Mucosa of stomach (tissue), 1 donor: ENCODE results near the gene BMERB1.
"Not testable (repeated sequence)": the region's sequence is repeated elsewhere in the genome, so short reads cannot be mapped to it uniquely, and the experiment has no call there.

Source experiments
- H3K27me3 ChIP-seq: one replicate; pipeline ENCODE4 v1.7.0; 2013; ENCODE audit warnings: mild to moderate bottlenecking, low read length; ENCODE audit not compliant: control insufficient read depth, insufficient read depth
- H3K36me3 ChIP-seq: one replicate; pipeline ENCODE4 v1.7.0; 2013; ENCODE audit warnings: low read length; ENCODE audit not compliant: control insufficient read depth, insufficient read depth
- H3K4me1 ChIP-seq: one replicate; pipeline ENCODE4 v1.7.0; 2013; ENCODE audit warnings: mild to moderate bottlenecking, low read length; ENCODE audit not compliant: control insufficient read depth, insufficient read depth
- H3K4me3 ChIP-seq: one replicate; pipeline ENCODE4 v1.7.0; 2013; ENCODE audit warnings: low read length
- H3K9ac ChIP-seq: one replicate; pipeline ENCODE4 v1.7.0; 2013; ENCODE audit warnings: mild to moderate bottlenecking, low read length, moderate library complexity
- H3K9me3 ChIP-seq: one replicate; pipeline ENCODE4 v1.7.0; 2013; ENCODE audit warnings: mild to moderate bottlenecking, low read length, moderate library complexity; ENCODE audit not compliant: control insufficient read depth
- donor health status: Pancreatic carcinoma.

BMERB1 gene

GRCh38 chr16:15597822-15598647 is 163.6 kb downstream of the BMERB1 start:
- no peaks in the 10 kb centered on the region for H3K9me3 ChIP-seq
- peaks cover 21% of the 10 kb centered on the region for H3K36me3 ChIP-seq
- no peaks in the 10 kb centered on the region for H3K4me1 ChIP-seq
- H3K27me3 ChIP-seq: no peaks in the 10 kb centered on the region
- no peak overlapping the region for H3K4me3 ChIP-seq
- H3K9ac ChIP-seq: no peak overlapping the region

GRCh38 chr16:15598648-15599190 is 164.3 kb downstream of the BMERB1 start:
- Histone ChIP-seq H3K9me3 (no peaks in the 10 kb centered on the region), H3K27me3 (no peaks in the 10 kb centered on the region), H3K9ac (no peak overlapping the region), H3K4me1 (no peaks in the 10 kb centered on the region), H3K36me3 (peaks cover 22% of the 10 kb centered on the region), H3K4me3 (no peak overlapping the region)

GRCh38 chr16:15599303-15600070 is 165.1 kb downstream of the BMERB1 start:
- Histone ChIP-seq H3K9ac (no peak overlapping the region), H3K9me3 (no peaks in the 10 kb centered on the region), H3K4me1 (no peaks in the 10 kb centered on the region), H3K27me3 (no peaks in the 10 kb centered on the region), H3K36me3 (peaks cover 26% of the 10 kb centered on the region), H3K4me3 (no peak overlapping the region)

GRCh38 chr16:15601212-15601879 is 167.0 kb downstream of the BMERB1 start:
- peaks cover 7% of the 10 kb centered on the region for H3K4me1 ChIP-seq
- H3K36me3 ChIP-seq: peaks cover 26% of the 10 kb centered on the region
- H3K9ac ChIP-seq: no peak overlapping the region

GRCh38 chr16:15602285-15603044 is 168.1 kb downstream of the BMERB1 start:
- Histone ChIP-seq H3K9ac (no peak overlapping the region), H3K27me3 (no peaks in the 10 kb centered on the region), H3K9me3 (no peaks in the 10 kb centered on the region), H3K4me1 (peaks cover 7% of the 10 kb centered on the region), H3K4me3 (no peak overlapping the region), H3K36me3 (peaks cover 30% of the 10 kb centered on the region)

More at GRCh38 chr16:15601212-15601879, 167.0 kb downstream of the BMERB1 start:
- no peak overlapping the region for H3K4me3 ChIP-seq
- H3K27me3 ChIP-seq: no peaks in the 10 kb centered on the region
- H3K9me3 ChIP-seq: no peaks in the 10 kb centered on the region

GRCh38 chr16:15604460-15605440 is 170.4 kb downstream of the BMERB1 start:
- peaks cover 31% of the 10 kb centered on the region for H3K36me3 ChIP-seq
- no peaks in the 10 kb centered on the region for H3K9me3 ChIP-seq
- no peak overlapping the region for H3K9ac ChIP-seq
- peaks cover 7% of the 10 kb centered on the region for H3K4me1 ChIP-seq
- no peak overlapping the region for H3K4me3 ChIP-seq
- no peaks in the 10 kb centered on the region for H3K27me3 ChIP-seq

GRCh38 chr16:15605839-15606517 is 171.6 kb downstream of the BMERB1 start:
- Histone ChIP-seq H3K4me3 (no peak overlapping the region), H3K9me3 (no peaks in the 10 kb centered on the region), H3K4me1 (peaks cover 7% of the 10 kb centered on the region), H3K36me3 (peaks cover 23% of the 10 kb centered on the region), H3K9ac (no peak overlapping the region), H3K27me3 (no peaks in the 10 kb centered on the region)

GRCh38 chr16:15606518-15607220 is 172.3 kb downstream of the BMERB1 start:
- H3K4me3 ChIP-seq: no peak overlapping the region
- peaks cover 7% of the 10 kb centered on the region for H3K4me1 ChIP-seq
- no peaks in the 10 kb centered on the region for H3K9me3 ChIP-seq
- no peaks in the 10 kb centered on the region for H3K27me3 ChIP-seq
- no peak overlapping the region for H3K9ac ChIP-seq
- H3K36me3 ChIP-seq: peaks cover 21% of the 10 kb centered on the region

GRCh38 chr16:15607221-15607699 is 172.9 kb downstream of the BMERB1 start:
- H3K27me3 ChIP-seq, H3K4me3 ChIP-seq, H3K9ac ChIP-seq, H3K9me3 ChIP-seq, H3K4me1 ChIP-seq: not testable (repeated sequence)
- peaks cover 19% of the 10 kb centered on the region for H3K36me3 ChIP-seq
